ENCODE data around the gene ISG15. TPM values are rescaled to one million over a fixed set of nuclear protein-coding genes. Genes with fewer than 3 reads are reported as not detected.
"Not testable (repeated sequence)": the region's sequence is repeated elsewhere in the genome, so short reads cannot be mapped to it uniquely, and the experiment has no call there.

ISG15 gene
- total RNA-seq, 1 experiment from 2014 or later: 758 TPM

DNA sequence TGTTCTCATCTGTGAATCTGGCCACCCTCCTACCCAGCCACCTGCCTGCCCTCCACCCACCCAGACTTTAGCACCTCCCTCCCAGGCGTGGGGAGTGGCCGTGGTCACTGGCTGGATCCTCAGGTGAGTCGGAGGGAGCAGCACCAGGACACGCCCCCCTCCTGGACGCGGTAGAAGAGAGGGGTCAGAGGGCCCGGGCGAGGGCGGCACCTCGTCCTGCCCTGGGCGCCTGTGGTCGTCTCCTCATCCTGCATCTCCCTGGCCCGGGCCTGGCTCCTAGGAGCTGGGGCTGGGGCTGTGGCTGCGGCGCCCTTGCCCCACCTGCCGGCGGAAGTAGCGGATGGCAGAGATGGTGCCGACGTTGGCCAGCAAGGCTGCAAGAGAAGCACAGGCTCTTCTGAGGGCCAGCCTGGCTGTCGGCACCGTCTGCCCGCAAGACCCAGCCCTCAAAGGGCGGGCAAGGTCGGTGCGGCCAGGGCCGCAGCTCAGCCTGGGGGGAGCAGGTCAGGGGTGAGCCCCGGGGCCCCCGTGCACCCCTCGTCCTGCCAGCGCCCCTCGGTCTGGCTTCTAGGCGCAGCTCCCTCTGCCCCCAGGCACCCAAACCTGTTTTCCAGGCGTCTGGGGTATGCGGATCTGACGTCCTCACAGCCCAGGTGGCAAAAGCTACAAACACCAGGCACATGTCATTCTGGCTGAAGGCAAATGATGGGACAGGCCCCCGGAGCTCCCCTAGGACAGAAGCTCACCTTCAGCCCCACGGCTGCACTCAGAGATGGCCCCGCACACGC, 37.2 kb upstream of the ISG15 start:
- Histone ChIP-seq H3K9me2 (replicated peaks; ENCODE audit: low read length) (no peaks in the 10 kb centered on the region), H3K36me3 (ENCODE audit: low read depth, low read length) (no peaks in the 10 kb centered on the region), H3K9ac (ENCODE audit: low read length) (peak overlapping the region; percentile 53), H3K79me2 (ENCODE audit: low read length) (no peaks in the 10 kb centered on the region), H3K27me3 (ENCODE audit: low read length) (no peaks in the 10 kb centered on the region), H3K4me3 (ENCODE audit: low read length) (peak overlapping the region; percentile 64), H2AFZ (ENCODE audit: low read length) (peak overlapping the region; percentile 80), H3K9me3 (ENCODE audit: low read length) (no peaks in the 10 kb centered on the region), H3F3A (ENCODE audit: low read length, unreplicated experiment) (no peaks in the 10 kb centered on the region), H3K4me1 (ENCODE audit: insufficient read depth, low read length) (peaks cover 13% of the 10 kb centered on the region), H3K4me2 (ENCODE audit: low read length) (peak overlapping the region; percentile 98), H4K20me1 (ENCODE audit: low read length) (no peaks in the 10 kb centered on the region), H3K27ac (ENCODE audit: low read length) (peak overlapping the region; percentile 57)
- peak; percentile 93 for ATAC-seq
- intact Hi-C loops (cut with micrococcal nuclease): no loop called here
- CTCF ChIA-PET: interaction anchor here (0.6 to 1.5 kb wide), 2 partner anchors 9 to 88 kb away, joined by 4 to 14 read pairs; partner anchors contain the start of gene PLEKHN1
- TF ChIP-seq EZH2 (IDR thresholded peaks at IDR 0.05; ENCODE audit: low read length, unreplicated experiment): no peak
- TF ChIP-seq EZH2phosphoT487 (IDR thresholded peaks at IDR 0.05; ENCODE audit: borderline replicate concordance, low read length): no peak
- TF ChIP-seq, protein P1, sequence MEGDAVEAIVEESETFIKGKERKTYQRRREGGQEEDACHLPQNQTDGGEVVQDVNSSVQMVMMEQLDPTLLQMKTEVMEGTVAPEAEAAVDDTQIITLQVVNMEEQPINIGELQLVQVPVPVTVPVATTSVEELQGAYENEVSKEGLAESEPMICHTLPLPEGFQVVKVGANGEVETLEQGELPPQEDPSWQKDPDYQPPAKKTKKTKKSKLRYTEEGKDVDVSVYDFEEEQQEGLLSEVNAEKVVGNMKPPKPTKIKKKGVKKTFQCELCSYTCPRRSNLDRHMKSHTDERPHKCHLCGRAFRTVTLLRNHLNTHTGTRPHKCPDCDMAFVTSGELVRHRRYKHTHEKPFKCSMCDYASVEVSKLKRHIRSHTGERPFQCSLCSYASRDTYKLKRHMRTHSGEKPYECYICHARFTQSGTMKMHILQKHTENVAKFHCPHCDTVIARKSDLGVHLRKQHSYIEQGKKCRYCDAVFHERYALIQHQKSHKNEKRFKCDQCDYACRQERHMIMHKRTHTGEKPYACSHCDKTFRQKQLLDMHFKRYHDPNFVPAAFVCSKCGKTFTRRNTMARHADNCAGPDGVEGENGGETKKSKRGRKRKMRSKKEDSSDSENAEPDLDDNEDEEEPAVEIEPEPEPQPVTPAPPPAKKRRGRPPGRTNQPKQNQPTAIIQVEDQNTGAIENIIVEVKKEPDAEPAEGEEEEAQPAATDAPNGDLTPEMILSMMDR (conservative IDR thresholded peaks at IDR 0.05; ENCODE audit: low read depth, low read length): peak; percentile 69
- POLR2A ChIA-PET (ENCODE audit: unreplicated experiment): interaction anchor here (0.6 to 0.8 kb wide), 3 partner anchors 24 to 638 kb away, joined by 3 to 7 read pairs (median 4); no protein-coding TSS in a partner anchor
- BruUV-seq (replicated peaks): no TSS peak
- peak; percentile 80 for DNase-seq

DNA sequence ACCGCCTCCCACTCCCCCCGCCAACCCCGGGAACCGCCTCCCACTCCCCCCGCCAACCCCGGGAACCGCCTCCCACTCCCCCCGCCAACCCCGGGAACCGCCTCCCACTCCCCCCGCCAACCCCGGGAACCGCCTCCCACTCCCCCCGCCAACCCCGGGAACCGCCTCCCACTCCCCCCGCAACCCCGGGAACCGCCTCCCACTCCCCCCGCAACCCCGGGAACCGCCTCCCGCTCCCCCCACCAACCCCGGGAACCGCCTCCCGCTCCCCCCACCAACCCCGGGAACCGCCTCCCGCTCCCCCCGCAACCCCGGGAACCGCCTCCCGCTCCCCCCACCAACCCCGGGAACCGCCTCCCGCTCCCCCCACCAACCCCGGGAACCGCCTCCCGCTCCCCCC, 36.5 kb upstream of the ISG15 start:
- DNase-seq; BruUV-seq (replicated peaks); H3K4me3 ChIP-seq (ENCODE audit: low read length); H3K27ac ChIP-seq (ENCODE audit: low read length); H3F3A ChIP-seq (ENCODE audit: low read length, unreplicated experiment); H2AFZ ChIP-seq (ENCODE audit: low read length); ATAC-seq; CTCF ChIA-PET; H4K20me1 ChIP-seq (ENCODE audit: low read length); H3K9me2 ChIP-seq (replicated peaks; ENCODE audit: low read length); intact Hi-C loops (cut with micrococcal nuclease); H3K9ac ChIP-seq (ENCODE audit: low read length); H3K9me3 ChIP-seq (ENCODE audit: low read length); H3K27me3 ChIP-seq (ENCODE audit: low read length); H3K36me3 ChIP-seq (ENCODE audit: low read depth, low read length); H3K79me2 ChIP-seq (ENCODE audit: low read length); H3K4me2 ChIP-seq (ENCODE audit: low read length): not testable (repeated sequence)
- POLR2A ChIA-PET (ENCODE audit: unreplicated experiment): interaction anchor here (0.8 kb wide), 1 partner anchor 635 kb away, joined by 7 read pairs; no protein-coding TSS in a partner anchor
- peaks cover 13% of the 10 kb centered on the region for H3K4me1 ChIP-seq (ENCODE audit: insufficient read depth, low read length)

DNA sequence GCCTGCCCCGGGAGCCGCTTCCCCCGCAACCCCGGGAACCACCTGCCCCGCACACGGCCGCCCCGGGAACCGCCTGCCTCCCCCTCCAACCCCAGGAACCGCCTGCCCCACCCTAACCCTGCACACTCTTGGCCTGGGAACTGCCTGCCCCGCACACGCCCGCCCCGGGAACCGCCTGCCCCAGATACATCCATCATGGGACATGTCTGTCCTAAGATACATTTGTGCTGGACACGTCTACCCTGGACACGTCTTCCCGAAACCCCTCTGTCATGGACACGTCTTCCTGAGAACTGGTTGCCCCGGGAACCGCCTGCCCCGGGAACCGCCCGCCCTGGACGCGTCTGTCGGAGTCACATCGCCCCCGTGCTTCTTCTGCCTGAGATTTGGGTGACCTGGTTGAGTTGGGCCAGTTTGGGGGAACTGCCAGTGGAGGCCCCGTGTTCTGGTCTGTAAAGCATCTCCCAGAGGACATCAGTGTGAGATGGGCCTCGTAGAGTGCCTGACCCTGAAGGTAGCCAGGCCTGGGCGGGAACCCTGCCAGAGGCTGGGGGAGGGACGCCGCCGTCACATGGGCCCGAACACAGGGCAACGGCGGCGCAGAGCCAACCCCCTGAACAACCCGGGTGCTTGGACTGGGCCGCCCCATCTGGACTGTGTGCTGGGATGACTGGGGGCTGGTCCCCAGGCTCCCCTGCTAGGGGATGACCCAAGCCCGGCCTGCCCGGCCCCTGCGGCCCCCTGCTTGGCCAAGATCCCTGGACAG, 35.0 kb upstream of the ISG15 start:
- no TSS peak for BruUV-seq (replicated peaks)
- no peaks in the 10 kb centered on the region for H3K36me3 ChIP-seq (ENCODE audit: low read depth, low read length)
- H3K9me3 ChIP-seq (ENCODE audit: low read length): no peaks in the 10 kb centered on the region
- ATAC-seq: no peak
- H4K20me1 ChIP-seq (ENCODE audit: low read length): no peaks in the 10 kb centered on the region
- CTCF ChIA-PET: no interaction called here
- intact Hi-C loops (cut with micrococcal nuclease): no loop called here
- H3K27me3 ChIP-seq (ENCODE audit: low read length): peaks cover 11% of the 10 kb centered on the region
- no peak overlapping the region for H3K4me2 ChIP-seq (ENCODE audit: low read length)
- no peaks in the 10 kb centered on the region for H3K9me2 ChIP-seq (replicated peaks; ENCODE audit: low read length)
- no peak for TF ChIP-seq EZH2phosphoT487 (IDR thresholded peaks at IDR 0.05; ENCODE audit: borderline replicate concordance, low read length)
- TF ChIP-seq, protein P1 (conservative IDR thresholded peaks at IDR 0.05; ENCODE audit: low read depth, low read length): no peak
- no peak for TF ChIP-seq EZH2 (IDR thresholded peaks at IDR 0.05; ENCODE audit: low read length, unreplicated experiment)
- no peak overlapping the region for H3K27ac ChIP-seq (ENCODE audit: low read length)
- no peaks in the 10 kb centered on the region for H3K79me2 ChIP-seq (ENCODE audit: low read length)
- no peak overlapping the region for H2AFZ ChIP-seq (ENCODE audit: low read length)
- POLR2A ChIA-PET (ENCODE audit: unreplicated experiment): no interaction called here
- H3K4me1 ChIP-seq (ENCODE audit: insufficient read depth, low read length): peaks cover 24% of the 10 kb centered on the region
- no peak overlapping the region for H3K4me3 ChIP-seq (ENCODE audit: low read length)
- DNase-seq: no peak
- H3F3A ChIP-seq (ENCODE audit: low read length, unreplicated experiment): no peaks in the 10 kb centered on the region
- H3K9ac ChIP-seq (ENCODE audit: low read length): no peak overlapping the region

All from PC-3 (cell line).